Neutrophil (primary cell): ENCODE data around the gene CD151.

Experiments used
- H3K27ac ChIP-seq: fragments of 200-600 bp; sonication (generic); 2 replicates; pipeline ENCODE4 v1.5.1; 2016; ENCODE audit warnings: mild to moderate bottlenecking, moderate library complexity
- H3K27me3 ChIP-seq: fragments of 200-600 bp; sonication (generic); 2 replicates; pipeline ENCODE4 v1.6.0; 2016; ENCODE audit warnings: mild to moderate bottlenecking
- H3K36me3 ChIP-seq: fragments of 200-600 bp; sonication (generic); 2 replicates; pipeline ENCODE4 v1.5.1; 2017
- H3K4me1 ChIP-seq, 2 experiments: fragments of 200-600 bp in 1 of 2; sonication (generic) in 1 of 2; 1 replicate in 1 of 2; 2 replicates in 1 of 2; pipeline versions ENCODE4 v1.5.1 to v1.6.1; 2013 to 2016; ENCODE audit warnings: low read depth in 1 of 2, low read length in 1 of 2, mild to moderate bottlenecking in 1 of 2, moderate library complexity in 1 of 2; ENCODE audit not compliant: control insufficient read depth in 1 of 2, insufficient read depth in 1 of 2
- H3K4me3 ChIP-seq, 2 experiments: fragments of 200-600 bp in 1 of 2; sonication (generic) in 1 of 2; 1 replicate in 1 of 2; 2 replicates in 1 of 2; pipeline ENCODE4 v1.5.1; 2013 to 2016; ENCODE audit warnings: low read depth in 1 of 2, low read length in 1 of 2, mild to moderate bottlenecking in 1 of 2, moderate library complexity in 1 of 2
- H3K9me3 ChIP-seq: fragments of 200-600 bp; sonication (generic); 2 replicates; pipeline ENCODE4 v1.5.1; 2016
- CTCF ChIP-seq: fragments of 200-600 bp; sonication (generic); IDR thresholded peaks from 2 replicates; pipeline ENCODE4 v1.5.1; 2016; ENCODE audit warnings: antibody characterized with exemption

CD151 gene

DNA sequence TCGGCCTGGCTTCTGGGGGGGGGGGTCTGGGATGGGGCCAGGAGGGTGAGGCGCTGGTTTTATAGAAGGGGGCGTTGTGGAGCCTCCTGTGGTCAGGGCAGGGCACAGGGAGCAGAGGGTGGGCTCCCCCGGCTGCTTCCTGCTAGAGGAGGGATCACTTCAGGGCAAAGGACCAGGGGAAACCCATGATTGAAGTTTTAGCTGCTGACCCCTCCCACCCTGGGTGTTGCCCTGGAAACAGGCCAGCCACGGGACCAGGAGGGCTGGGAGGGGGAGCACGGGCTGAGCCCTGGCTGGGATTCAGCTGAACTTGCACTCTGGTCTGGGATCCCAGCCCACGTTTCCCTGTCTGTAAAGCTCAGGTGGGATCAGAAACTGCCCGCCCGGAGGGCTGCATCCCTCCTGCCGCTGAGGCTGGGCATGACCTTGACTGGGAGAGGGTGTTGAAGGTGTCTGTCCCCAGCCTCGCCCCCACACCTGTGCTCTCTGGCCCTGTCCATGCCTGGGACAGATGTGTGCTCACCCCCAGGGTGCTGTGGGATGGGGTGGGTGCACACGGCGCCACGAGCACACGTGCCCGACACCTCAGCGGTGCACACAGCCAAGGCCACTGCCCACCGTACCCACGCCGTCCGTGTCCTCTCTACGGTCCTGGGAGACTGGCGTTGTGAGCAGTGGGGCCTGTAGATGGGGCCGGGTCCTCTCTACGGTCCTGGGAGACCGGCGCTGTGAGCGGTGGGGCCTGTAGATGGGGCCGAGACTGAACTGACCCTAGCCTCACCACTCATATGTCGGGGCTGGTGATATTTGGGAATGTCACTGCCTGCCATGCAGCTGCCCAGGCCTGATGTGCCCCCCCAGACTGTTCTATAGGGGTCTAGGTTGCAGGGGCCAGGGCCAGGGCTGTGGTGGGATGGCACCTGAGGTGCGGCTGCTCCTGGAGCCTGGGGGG, 12.2 kb downstream of the CD151 start:
- Histone ChIP-seq H3K27ac (no peak overlapping the region), H3K27me3 (peaks cover 73% of the 10 kb centered on the region), H3K9me3 (no peaks in the 10 kb centered on the region), H3K4me3 (no peak overlapping the region), H3K36me3 (peaks cover 7% of the 10 kb centered on the region), H3K4me1 (peaks cover 42 to 57% of the 10 kb centered on the region in 2 experiments)
- no peak for TF ChIP-seq CTCF

DNA sequence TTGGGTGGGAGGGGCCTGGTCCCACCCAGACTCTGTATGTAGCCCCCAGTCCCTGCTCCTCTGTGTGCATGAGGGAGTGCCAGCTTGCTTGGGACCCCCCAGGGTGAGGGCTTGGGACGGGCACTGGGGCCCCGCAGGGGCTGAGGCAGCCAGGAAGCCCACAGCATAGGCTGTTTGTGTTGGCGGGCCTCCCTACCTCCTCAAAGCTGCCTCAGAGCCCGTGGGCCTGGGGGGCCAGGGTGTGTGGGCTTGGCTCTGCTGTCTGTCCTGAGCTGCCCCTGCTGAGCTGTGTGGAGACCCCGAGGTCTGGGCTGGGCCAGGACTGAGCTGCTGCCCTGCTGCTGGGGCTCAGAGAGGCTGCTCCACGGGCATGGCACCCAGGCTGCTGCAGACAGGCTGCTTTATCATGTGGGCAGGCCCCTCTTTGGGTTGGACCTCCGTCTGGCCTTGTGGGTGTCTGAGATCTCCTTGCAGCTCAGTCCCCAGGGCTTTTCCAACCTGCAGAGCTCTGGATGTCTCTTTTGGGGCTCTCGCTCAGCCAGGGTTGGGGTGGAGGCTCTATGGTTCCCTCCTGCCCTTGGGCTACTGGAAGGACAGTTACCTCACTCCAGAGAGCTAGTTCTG, 13.2 kb downstream of the CD151 start:
- H3K4me3 ChIP-seq: no peak overlapping the region
- H3K27me3 ChIP-seq: peaks cover 83% of the 10 kb centered on the region
- H3K36me3 ChIP-seq: no peaks in the 10 kb centered on the region
- no peaks in the 10 kb centered on the region for H3K9me3 ChIP-seq
- H3K27ac ChIP-seq: no peak overlapping the region
- H3K4me1 ChIP-seq: peaks cover 35 to 51% of the 10 kb centered on the region in 2 experiments
- TF ChIP-seq CTCF: no peak

GRCh38 chr11:846496-847098, 13.8 kb downstream of the CD151 start:
- no peaks in the 10 kb centered on the region for H3K9me3 ChIP-seq
- no peak overlapping the region for H3K4me3 ChIP-seq
- H3K36me3 ChIP-seq: no peaks in the 10 kb centered on the region
- H3K4me1 ChIP-seq: peaks cover 29 to 44% of the 10 kb centered on the region in 2 experiments
- H3K27ac ChIP-seq: no peak overlapping the region
- H3K27me3 ChIP-seq: peaks cover 89% of the 10 kb centered on the region
- no peak for TF ChIP-seq CTCF

DNA sequence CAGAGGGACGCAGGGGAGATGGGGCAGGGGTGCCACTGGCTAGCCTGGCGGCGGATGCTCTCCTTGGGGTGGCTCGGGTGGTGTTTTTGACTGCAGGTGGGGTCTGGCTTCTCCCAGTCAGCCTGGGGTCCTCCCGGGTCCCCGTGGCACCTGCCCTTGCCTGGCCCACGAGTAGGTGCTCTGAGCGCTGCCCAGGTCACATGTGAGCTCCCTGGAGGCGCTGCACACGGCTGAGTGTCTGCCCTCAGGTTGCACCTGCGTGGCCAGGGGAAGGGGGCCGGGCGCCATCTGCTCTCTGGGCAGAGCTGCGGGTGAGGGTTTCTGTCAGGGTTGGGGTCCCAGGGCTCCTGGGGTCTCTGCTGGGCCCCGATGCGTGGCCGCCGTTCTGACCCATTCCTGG, 15.1 kb downstream of the CD151 start:
- Histone ChIP-seq H3K27me3 (peaks cover 91% of the 10 kb centered on the region), H3K4me3 (peak overlapping the region in 1 of 2 experiments; percentile 66), H3K27ac (no peak overlapping the region), H3K9me3 (no peaks in the 10 kb centered on the region), H3K4me1 (peaks cover 24 to 34% of the 10 kb centered on the region in 2 experiments), H3K36me3 (no peaks in the 10 kb centered on the region)
- no peak for TF ChIP-seq CTCF

DNA sequence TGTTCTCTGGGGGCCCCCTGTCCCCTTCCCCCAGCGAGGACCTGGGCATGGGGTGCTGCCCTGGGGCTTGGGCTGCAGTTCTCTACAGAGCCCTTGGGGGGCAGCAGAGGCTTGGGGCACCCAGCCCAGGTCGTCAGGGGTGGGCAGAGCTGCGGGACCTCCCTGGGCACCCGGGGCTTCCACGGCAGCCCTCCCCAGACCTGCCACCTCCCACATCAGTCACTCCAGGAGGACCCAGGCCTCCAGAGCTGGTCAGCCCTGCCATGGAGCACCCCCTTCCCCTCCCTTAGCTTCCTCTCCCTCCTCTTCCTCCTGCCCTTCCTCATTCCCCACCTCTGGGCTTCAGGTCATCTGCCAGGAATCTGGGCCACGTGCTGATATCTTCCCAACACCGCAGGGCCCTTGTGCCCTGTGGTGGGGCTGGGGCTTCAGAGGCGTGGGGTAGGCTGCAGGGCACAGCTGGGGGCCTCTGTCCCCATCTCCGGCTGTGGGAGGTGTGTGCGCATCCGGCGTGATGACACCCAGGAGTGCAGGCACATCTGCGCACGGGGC, 15.7 kb downstream of the CD151 start:
- Histone ChIP-seq H3K9me3 (no peaks in the 10 kb centered on the region), H3K27me3 (peaks cover 85% of the 10 kb centered on the region), H3K4me3 (peak overlapping the region; percentile 59 to 66), H3K36me3 (no peaks in the 10 kb centered on the region), H3K27ac (no peak overlapping the region), H3K4me1 (peaks cover 18 to 28% of the 10 kb centered on the region in 2 experiments)
- TF ChIP-seq CTCF: peak; percentile 75
